Ovary (tissue), 3 donors: Measurements from ENCODE around the gene MAD1L1.

Experiments
- CTCF ChIP-seq, 3 donors: fragments of 450-650 bp in 2 of 3; fragments of 200-600 bp in 1 of 3; IDR thresholded peaks; one replicate each; pipeline versions ENCODE4 v1.5.1 to v1.8.0; 2016 to 2022; ENCODE audit warnings: antibody characterized with exemption in 3 of 3, mild to moderate bottlenecking in 1 of 3
- EP300 ChIP-seq: sonication (generic); formaldehyde crosslinking; IDR thresholded peaks from one replicate; pipeline ENCODE4 v1.6.1; 2017; ENCODE audit warnings: antibody characterized with exemption
- POLR2A ChIP-seq: fragments of 450-650 bp; IDR thresholded peaks from one replicate; pipeline ENCODE4 v1.6.1; 2017; ENCODE audit warnings: antibody characterized with exemption, mild to moderate bottlenecking, moderate library complexity
- donor health status: DM: no; HTN: no; CAD: no.

GRCh38 chr7:1894313-1894900 is 338.3 kb downstream of the MAD1L1 start:
- TF ChIP-seq EP300 (no peak), CTCF (IDR thresholded peaks at IDR 0.05) (no peak), POLR2A (no peak)
